ENCODE results near the gene NEK10. TPM values are rescaled to one million over a fixed set of nuclear protein-coding genes. Genes with fewer than 3 reads are reported as not detected.

Gene NEK10
- polyA plus RNA-seq, 2 donors: 0.26 to 0.55 TPM

DNA sequence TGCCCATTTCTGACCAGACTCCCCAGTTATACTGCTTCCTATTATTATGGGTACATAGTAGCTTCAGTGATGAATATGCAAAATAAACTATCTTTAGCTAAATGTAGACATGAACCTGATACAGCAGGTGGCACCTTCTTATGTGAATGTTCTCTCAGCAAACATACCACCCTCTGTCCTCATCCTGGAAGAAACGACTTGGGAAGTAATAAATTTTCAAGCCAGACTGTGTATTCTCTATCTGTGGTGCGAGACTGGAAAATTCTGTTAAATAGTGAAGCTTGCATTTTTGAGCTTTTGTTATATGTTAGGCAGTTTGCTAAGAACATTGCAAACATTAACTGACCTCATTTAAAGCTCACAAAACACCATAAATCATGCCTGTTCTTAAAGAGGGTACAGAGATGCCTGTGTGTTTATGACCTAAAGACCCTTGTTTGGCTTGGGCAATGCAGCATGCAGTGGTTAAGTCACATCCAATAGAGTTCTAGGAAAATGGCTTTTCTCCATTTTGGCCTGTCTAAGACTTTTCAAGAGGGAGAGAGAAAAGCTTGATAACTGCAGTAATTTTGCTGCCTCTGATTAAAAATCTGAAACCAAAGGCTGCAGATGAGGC lies 287.1 kb downstream of the NEK10 start:
- H3K27ac ChIP-seq (ENCODE audit: low read depth in 2 of 2, low read length in 1 of 2): no peak overlapping the region
- peaks cover 0 to 5% of the 10 kb centered on the region in 2 donors for H3K4me1 ChIP-seq (ENCODE audit: control insufficient read depth in 2 of 2, insufficient read depth in 2 of 2, low read length in 1 of 2)
- H3K27me3 ChIP-seq (ENCODE audit: control insufficient read depth in 1 of 2, insufficient read depth in 2 of 2, low read length in 2 of 2): no peaks in the 10 kb centered on the region
- no peak overlapping the region for H3K4me3 ChIP-seq (ENCODE audit: low read depth in 1 of 2, low read length in 2 of 2)
- 44 to 47% methylated on average over 2 of the region's 2 CpGs for WGBS, 2 donors
- no peaks in the 10 kb centered on the region for H3K9me3 ChIP-seq (ENCODE audit: control insufficient read depth in 2 of 2, insufficient read depth in 1 of 2, low read depth in 1 of 2, low read length in 1 of 2)
- no peaks in the 10 kb centered on the region for H3K36me3 ChIP-seq (ENCODE audit: control insufficient read depth in 2 of 2, insufficient read depth in 2 of 2, low read length in 1 of 2)

DNA sequence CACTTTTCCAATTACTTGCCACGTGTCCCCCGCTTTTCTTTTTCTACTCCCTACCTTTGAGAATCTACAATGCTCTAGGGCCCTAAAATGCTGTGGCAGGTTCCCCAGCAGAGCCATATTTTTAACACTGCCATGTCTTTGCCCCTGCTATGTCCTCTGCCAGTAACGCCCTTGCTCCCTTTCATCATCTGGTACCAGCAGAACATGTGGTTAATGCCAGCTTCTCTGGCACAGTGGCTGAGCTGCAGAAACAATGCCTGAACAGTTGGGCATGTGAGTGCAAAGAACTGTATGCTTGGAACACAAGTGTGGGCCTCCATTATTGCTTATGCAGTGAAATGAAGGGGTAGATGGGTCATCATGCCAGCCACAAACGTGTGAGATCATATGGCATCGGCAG lies 287.6 kb downstream of the NEK10 start:
- Histone ChIP-seq H3K4me1 (ENCODE audit: control insufficient read depth in 2 of 2, insufficient read depth in 2 of 2, low read length in 1 of 2) (peaks cover 0 to 3% of the 10 kb centered on the region in 2 donors), H3K9me3 (ENCODE audit: control insufficient read depth in 2 of 2, insufficient read depth in 1 of 2, low read depth in 1 of 2, low read length in 1 of 2) (no peaks in the 10 kb centered on the region), H3K27me3 (ENCODE audit: control insufficient read depth in 1 of 2, insufficient read depth in 2 of 2, low read length in 2 of 2) (no peaks in the 10 kb centered on the region), H3K27ac (ENCODE audit: low read depth in 2 of 2, low read length in 1 of 2) (no peak overlapping the region), H3K4me3 (ENCODE audit: low read depth in 1 of 2, low read length in 2 of 2) (no peak overlapping the region), H3K36me3 (ENCODE audit: control insufficient read depth in 2 of 2, insufficient read depth in 2 of 2, low read length in 1 of 2) (no peaks in the 10 kb centered on the region)
- WGBS, 2 donors: 55 to 57% methylated on average over 5 of the region's 5 CpGs

DNA sequence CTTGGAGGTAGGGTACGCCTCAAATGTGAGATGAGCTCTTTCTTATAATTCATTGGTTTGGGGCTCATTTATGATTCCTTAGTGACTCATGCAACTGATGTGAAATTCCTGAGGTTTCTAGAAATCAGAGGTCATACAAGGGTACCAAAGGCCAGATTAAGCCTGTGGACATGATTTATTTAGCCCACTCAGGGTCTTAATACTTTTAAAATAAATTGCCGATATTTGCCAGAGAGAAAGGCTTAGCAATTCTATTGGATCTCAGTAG lies 289.0 kb downstream of the NEK10 start:
- H3K9me3 ChIP-seq (ENCODE audit: control insufficient read depth in 2 of 2, insufficient read depth in 1 of 2, low read depth in 1 of 2, low read length in 1 of 2): no peaks in the 10 kb centered on the region
- WGBS, 2 donors: 72 to 78% methylated on average over 2 of the region's 2 CpGs
- no peaks in the 10 kb centered on the region for H3K27me3 ChIP-seq (ENCODE audit: control insufficient read depth in 1 of 2, insufficient read depth in 2 of 2, low read length in 2 of 2)
- H3K36me3 ChIP-seq (ENCODE audit: control insufficient read depth in 2 of 2, insufficient read depth in 2 of 2, low read length in 1 of 2): no peaks in the 10 kb centered on the region
- H3K27ac ChIP-seq (ENCODE audit: low read depth in 2 of 2, low read length in 1 of 2): no peak overlapping the region
- H3K4me1 ChIP-seq (ENCODE audit: control insufficient read depth in 2 of 2, insufficient read depth in 2 of 2, low read length in 1 of 2): peaks cover 0 to 3% of the 10 kb centered on the region in 2 donors
- no peak overlapping the region for H3K4me3 ChIP-seq (ENCODE audit: low read depth in 1 of 2, low read length in 2 of 2)

DNA sequence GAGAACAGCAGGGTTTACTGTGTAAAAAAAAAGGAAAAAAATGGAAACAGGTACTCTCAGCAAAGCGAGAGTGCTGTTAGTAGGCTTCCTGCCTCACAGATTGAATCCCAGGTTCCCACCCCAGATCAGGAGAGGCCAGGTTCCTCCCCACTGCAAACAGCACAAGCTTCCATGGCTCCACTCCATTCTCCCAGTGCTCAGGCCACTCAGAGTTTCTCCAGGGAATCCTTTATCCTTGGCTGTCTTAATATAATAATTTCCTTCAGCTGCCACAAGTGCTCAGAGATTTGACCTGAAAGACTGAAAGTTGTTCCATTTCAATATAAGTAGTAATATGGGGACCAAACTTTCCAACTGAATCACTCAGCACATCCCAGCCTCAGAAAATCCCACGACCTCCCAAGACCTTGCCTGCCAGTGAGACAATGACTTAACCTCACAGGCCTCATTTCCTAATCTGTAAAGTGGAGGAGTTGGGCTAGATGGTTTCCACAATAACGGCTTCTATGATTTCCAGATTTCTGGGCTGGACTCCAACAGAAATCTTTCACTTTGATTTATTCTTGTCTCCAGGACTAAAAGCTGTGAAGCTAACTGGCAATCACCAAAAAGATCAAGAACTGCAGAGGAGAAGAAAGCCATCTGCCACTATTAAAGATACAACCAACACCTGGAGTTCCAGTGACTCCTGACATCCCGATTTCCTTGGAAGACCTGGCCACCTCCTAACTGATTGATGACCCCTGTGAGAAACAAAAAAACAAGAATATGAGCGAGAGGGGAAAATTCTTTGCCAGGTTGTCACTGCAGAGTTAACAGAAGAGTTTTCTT lies 289.5 kb downstream of the NEK10 start:
- Histone ChIP-seq H3K27ac (ENCODE audit: low read depth in 2 of 2, low read length in 1 of 2) (no peak overlapping the region), H3K27me3 (ENCODE audit: control insufficient read depth in 1 of 2, insufficient read depth in 2 of 2, low read length in 2 of 2) (no peaks in the 10 kb centered on the region)

DNA sequence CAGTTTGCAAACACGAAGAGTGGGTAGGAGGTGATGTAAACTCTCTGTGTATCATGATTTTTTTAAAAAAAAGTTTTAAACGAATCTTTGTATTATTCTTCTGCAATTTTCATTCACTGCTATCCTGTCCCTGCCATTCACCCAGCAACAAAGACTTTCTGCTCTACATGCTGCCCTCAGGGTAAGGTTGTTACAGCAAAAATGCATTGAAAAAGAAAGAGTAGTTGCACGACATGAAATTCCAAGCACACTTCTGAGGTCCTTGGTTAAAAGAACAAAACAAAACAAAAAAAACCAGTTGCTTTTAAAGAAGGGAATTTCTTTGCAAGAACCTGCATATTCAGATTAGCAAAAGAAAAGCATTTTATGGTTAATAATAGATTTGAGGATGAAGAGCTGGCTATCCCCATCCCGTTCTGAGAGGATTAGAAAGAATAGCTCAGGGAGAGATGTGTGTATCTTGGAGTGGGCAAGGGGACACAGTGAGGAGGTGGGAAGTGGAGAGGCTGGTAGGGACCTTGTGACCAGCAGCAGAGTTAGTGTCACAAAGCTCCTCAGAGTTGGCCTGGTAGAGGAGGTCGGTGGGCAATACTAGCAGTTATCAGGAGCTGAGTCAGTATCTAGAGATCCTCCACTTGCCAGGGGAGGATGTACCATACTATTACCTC lies 290.8 kb downstream of the NEK10 start:
- H3K4me3 ChIP-seq (ENCODE audit: low read depth in 1 of 2, low read length in 2 of 2): no peak overlapping the region
- no peaks in the 10 kb centered on the region for H3K36me3 ChIP-seq (ENCODE audit: control insufficient read depth in 2 of 2, insufficient read depth in 2 of 2, low read length in 1 of 2)
- WGBS, 2 donors: 32 to 39% methylated on average over 5 of the region's 5 CpGs
- H3K27me3 ChIP-seq (ENCODE audit: control insufficient read depth in 1 of 2, insufficient read depth in 2 of 2, low read length in 2 of 2): no peaks in the 10 kb centered on the region
- H3K9me3 ChIP-seq (ENCODE audit: control insufficient read depth in 2 of 2, insufficient read depth in 1 of 2, low read depth in 1 of 2, low read length in 1 of 2): no peaks in the 10 kb centered on the region
- no peak overlapping the region for H3K27ac ChIP-seq (ENCODE audit: low read depth in 2 of 2, low read length in 1 of 2)
- peaks cover 0 to 3% of the 10 kb centered on the region in 2 donors for H3K4me1 ChIP-seq (ENCODE audit: control insufficient read depth in 2 of 2, insufficient read depth in 2 of 2, low read length in 1 of 2)

More for the DNA sequence above, 289.5 kb downstream of the NEK10 start:
- no peaks in the 10 kb centered on the region for H3K9me3 ChIP-seq (ENCODE audit: control insufficient read depth in 2 of 2, insufficient read depth in 1 of 2, low read depth in 1 of 2, low read length in 1 of 2)
- H3K36me3 ChIP-seq (ENCODE audit: control insufficient read depth in 2 of 2, insufficient read depth in 2 of 2, low read length in 1 of 2): no peaks in the 10 kb centered on the region
- peaks cover 0 to 3% of the 10 kb centered on the region in 2 donors for H3K4me1 ChIP-seq (ENCODE audit: control insufficient read depth in 2 of 2, insufficient read depth in 2 of 2, low read length in 1 of 2)
- WGBS, 2 donors: 31 to 44% methylated on average over 5 of the region's 5 CpGs
- H3K4me3 ChIP-seq (ENCODE audit: low read depth in 1 of 2, low read length in 2 of 2): no peak overlapping the region

DNA sequence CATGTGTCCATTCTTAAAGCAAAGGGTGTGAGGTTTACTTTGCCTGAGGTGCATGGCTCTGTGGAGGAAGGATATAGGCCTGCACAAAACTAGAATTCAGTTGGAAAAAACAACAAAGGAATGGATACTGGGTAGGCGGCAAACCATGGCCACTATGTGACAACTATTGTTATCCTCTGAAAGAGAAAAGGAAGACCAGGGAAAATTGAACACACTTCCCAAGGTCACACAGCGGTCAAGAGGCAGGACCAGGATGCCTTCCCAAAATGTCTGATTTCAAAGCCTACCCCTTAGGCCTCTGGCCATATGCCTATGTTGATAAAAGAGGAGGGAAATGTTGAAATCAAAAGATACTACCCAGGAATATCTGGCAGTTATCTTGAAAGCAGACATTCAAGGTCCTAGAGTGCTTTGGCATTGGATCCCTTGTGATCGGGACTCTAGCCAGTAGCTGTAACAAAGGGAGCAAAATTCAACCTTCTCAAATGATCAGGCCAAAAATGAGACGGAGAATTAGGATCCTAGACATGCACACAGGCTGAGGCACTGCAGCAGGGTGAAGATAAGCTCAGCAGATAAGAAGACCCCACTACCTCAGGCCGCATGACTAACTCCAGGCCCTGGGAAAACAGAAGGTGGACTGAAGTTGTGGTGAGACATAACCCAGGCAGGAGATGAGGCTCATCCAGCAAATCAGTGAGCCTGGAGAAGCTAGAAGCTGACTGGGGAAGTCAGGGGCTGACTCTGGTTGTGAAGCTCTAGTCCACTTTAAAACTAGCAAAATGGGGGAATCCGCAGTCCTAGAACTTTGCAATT lies 292.2 kb downstream of the NEK10 start:
- H3K36me3 ChIP-seq (ENCODE audit: control insufficient read depth in 2 of 2, insufficient read depth in 2 of 2, low read length in 1 of 2): no peaks in the 10 kb centered on the region
- no peak overlapping the region for H3K27ac ChIP-seq (ENCODE audit: low read depth in 2 of 2, low read length in 1 of 2)
- peaks cover 0 to 3% of the 10 kb centered on the region in 2 donors for H3K4me1 ChIP-seq (ENCODE audit: control insufficient read depth in 2 of 2, insufficient read depth in 2 of 2, low read length in 1 of 2)
- no peaks in the 10 kb centered on the region for H3K27me3 ChIP-seq (ENCODE audit: control insufficient read depth in 1 of 2, insufficient read depth in 2 of 2, low read length in 2 of 2)
- H3K9me3 ChIP-seq (ENCODE audit: control insufficient read depth in 2 of 2, insufficient read depth in 1 of 2, low read depth in 1 of 2, low read length in 1 of 2): no peaks in the 10 kb centered on the region
- WGBS, 2 donors: 68 to 69% methylated on average over 6 of the region's 6 CpGs
- no peak overlapping the region for H3K4me3 ChIP-seq (ENCODE audit: low read depth in 1 of 2, low read length in 2 of 2)

DNA sequence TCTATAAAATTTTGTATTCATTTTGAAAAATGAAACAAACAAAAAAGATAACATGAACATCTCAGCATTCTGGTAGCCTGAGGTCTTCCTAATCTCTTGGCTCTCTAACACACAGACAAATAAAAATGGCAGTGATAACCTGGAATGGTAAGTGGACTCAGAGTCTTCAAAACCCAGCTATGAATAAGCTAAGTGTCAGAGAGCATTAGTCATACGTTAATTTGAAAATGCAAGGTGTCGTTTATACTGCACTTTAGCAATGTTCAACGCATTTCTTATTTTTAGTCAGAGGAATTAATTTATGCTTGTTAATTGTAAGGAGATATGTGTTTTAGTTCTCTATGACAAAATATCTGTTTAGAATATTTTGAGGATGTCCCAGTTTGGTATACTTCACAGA lies 294.3 kb downstream of the NEK10 start:
- 69 to 84% methylated on average over 3 of the region's 3 CpGs for WGBS, 2 donors
- Histone ChIP-seq H3K27me3 (ENCODE audit: control insufficient read depth in 1 of 2, insufficient read depth in 2 of 2, low read length in 2 of 2) (no peaks in the 10 kb centered on the region), H3K4me3 (ENCODE audit: low read depth in 1 of 2, low read length in 2 of 2) (no peak overlapping the region), H3K9me3 (ENCODE audit: control insufficient read depth in 2 of 2, insufficient read depth in 1 of 2, low read depth in 1 of 2, low read length in 1 of 2) (no peaks in the 10 kb centered on the region), H3K4me1 (ENCODE audit: control insufficient read depth in 2 of 2, insufficient read depth in 2 of 2, low read length in 1 of 2) (peaks cover 0 to 3% of the 10 kb centered on the region in 2 donors), H3K36me3 (ENCODE audit: control insufficient read depth in 2 of 2, insufficient read depth in 2 of 2, low read length in 1 of 2) (no peaks in the 10 kb centered on the region), H3K27ac (ENCODE audit: low read depth in 2 of 2, low read length in 1 of 2) (no peak overlapping the region)

DNA sequence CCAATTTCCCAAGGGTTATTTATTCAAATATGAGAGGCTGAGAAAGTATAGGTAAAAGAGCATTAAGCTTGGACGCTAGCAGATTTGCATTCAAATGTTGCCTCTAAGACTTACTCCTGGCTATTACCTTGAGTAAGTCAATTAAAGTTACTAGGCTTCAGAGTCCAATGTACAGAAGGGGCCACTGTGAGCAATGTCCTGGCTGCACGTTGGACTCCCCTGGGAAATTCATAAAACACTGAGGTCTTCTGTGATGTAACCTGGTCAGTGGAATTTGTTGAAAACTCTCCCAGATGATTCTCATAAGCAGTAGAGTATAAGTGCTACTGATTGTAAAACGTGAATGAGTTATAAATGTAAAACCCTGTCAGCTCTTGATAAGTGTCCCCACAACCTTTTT lies 295.3 kb downstream of the NEK10 start:
- H3K4me3 ChIP-seq (ENCODE audit: low read depth in 1 of 2, low read length in 2 of 2): no peak overlapping the region
- WGBS, 2 donors: 66 to 75% methylated on average over 3 of the region's 3 CpGs
- no peaks in the 10 kb centered on the region for H3K27me3 ChIP-seq (ENCODE audit: control insufficient read depth in 1 of 2, insufficient read depth in 2 of 2, low read length in 2 of 2)

More for the DNA sequence above, 295.3 kb downstream of the NEK10 start:
- Histone ChIP-seq H3K36me3 (ENCODE audit: control insufficient read depth in 2 of 2, insufficient read depth in 2 of 2, low read length in 1 of 2) (no peaks in the 10 kb centered on the region), H3K9me3 (ENCODE audit: control insufficient read depth in 2 of 2, insufficient read depth in 1 of 2, low read depth in 1 of 2, low read length in 1 of 2) (no peaks in the 10 kb centered on the region), H3K4me1 (ENCODE audit: control insufficient read depth in 2 of 2, insufficient read depth in 2 of 2, low read length in 1 of 2) (peaks cover 0 to 3% of the 10 kb centered on the region in 2 donors), H3K27ac (ENCODE audit: low read depth in 2 of 2, low read length in 1 of 2) (no peak overlapping the region)
